Measurements from ENCODE around the gene PRR5.
"Not testable (repeated sequence)": the region's sequence is repeated elsewhere in the genome, so short reads cannot be mapped to it uniquely, and the experiment has no call there.

Gene PRR5

GRCh38 chr22:44701824-44702478 lies at the start of gene PRR5:
Gene PRR5, plus strand, starts transcription at chr22:44702204. Its CDS starts 271 bp downstream, at chr22:44702475.
- peak within 1 kb of the TSS; percentile 98 for H3K4me2 ChIP-seq
- H3K36me3 ChIP-seq, result peaks cover 19% of the 10 kb centered on the region; the same call in 1 of the 2 replicates
- H4K20me1 ChIP-seq, result peaks cover 47% of the 10 kb centered on the region
- no peaks in the 10 kb centered on the region for H3K9me3 ChIP-seq
- H3K4me1 ChIP-seq, result peaks cover 87% of the 10 kb centered on the region
- peak within 1 kb of the TSS; percentile 91 for H3K9ac ChIP-seq
- TF ChIP-seq Cebpa-rat (IDR thresholded peaks at IDR 0.05), result no peak
- H3K27ac ChIP-seq, result peak within 1 kb of the TSS; percentile 92
- H3K27me3 ChIP-seq, result no peaks in the 10 kb centered on the region
- peak within 1 kb of the TSS; percentile 100 for H3K4me3 ChIP-seq

GRCh38 chr22:44652866-44653265 lies 49.1 kb upstream of the PRR5 start:
- not testable (repeated sequence) for H3K36me3 ChIP-seq, H3K27me3 ChIP-seq, H3K27ac ChIP-seq, H3K4me2 ChIP-seq, H3K9me3 ChIP-seq, H3K9ac ChIP-seq, H3K4me3 ChIP-seq, H4K20me1 ChIP-seq
- peaks cover 14% of the 10 kb centered on the region for H3K4me1 ChIP-seq

GRCh38 chr22:44658311-44658953 lies 43.6 kb upstream of the PRR5 start:
- peak overlapping the region; percentile 85 for H3K4me2 ChIP-seq
- peak overlapping the region; percentile 55 for H3K27ac ChIP-seq
- H3K9ac ChIP-seq, result peak overlapping the region; percentile 27; the same call in 1 of the 2 replicates
- peaks cover 2% of the 10 kb centered on the region; the same call in 1 of the 2 replicates for H3K9me3 ChIP-seq
- TF ChIP-seq Cebpa-rat (IDR thresholded peaks at IDR 0.05), result no peak
- H3K4me3 ChIP-seq, result 0 out of 2 replicates have a peak overlapping the region, but pooled peaks have one; percentile 0
- no peaks in the 10 kb centered on the region for H4K20me1 ChIP-seq
- no peaks in the 10 kb centered on the region for H3K36me3 ChIP-seq
- H3K4me1 ChIP-seq, result peaks cover 59% of the 10 kb centered on the region
- no peaks in the 10 kb centered on the region for H3K27me3 ChIP-seq

GRCh38 chr22:44659140-44659539 lies 42.9 kb upstream of the PRR5 start:
- Histone ChIP-seq H3K4me2 (peak overlapping the region; percentile 85), H3K27me3 (no peaks in the 10 kb centered on the region), H3K4me1 (peaks cover 66% of the 10 kb centered on the region), H3K9ac (peak overlapping the region; percentile 27), H3K4me3 (0 out of 2 replicates have a peak overlapping the region, but pooled peaks have one; percentile 0), H3K9me3 (no peaks in the 10 kb centered on the region), H3K27ac (peak overlapping the region; percentile 55), H3K36me3 (no peaks in the 10 kb centered on the region), H4K20me1 (no peaks in the 10 kb centered on the region)
- no peak for TF ChIP-seq Cebpa-rat (IDR thresholded peaks at IDR 0.05)

- no peaks in the 10 kb centered on the region for H3K9me3 ChIP-seq
- no peak overlapping the region for H3K9ac ChIP-seq
- H3K27ac ChIP-seq, result no peak overlapping the region
- peaks cover 77% of the 10 kb centered on the region for H3K4me1 ChIP-seq
- H3K36me3 ChIP-seq, result no peaks in the 10 kb centered on the region
- no peak overlapping the region for H3K4me3 ChIP-seq
- no peak for TF ChIP-seq Cebpa-rat (IDR thresholded peaks at IDR 0.05)
- no peaks in the 10 kb centered on the region for H3K27me3 ChIP-seq
- H3K4me2 ChIP-seq, result 0 out of 2 replicates have a peak overlapping the region, but pooled peaks have one; percentile 85
- H4K20me1 ChIP-seq, result no peaks in the 10 kb centered on the region
These were observed 41.8 kb upstream of the PRR5 start for GRCh38 chr22:44660051-44660830.

GRCh38 chr22:44661070-44661469 lies 40.9 kb upstream of the PRR5 start:
- Histone ChIP-seq H3K27me3 (no peaks in the 10 kb centered on the region), H3K4me2 (peak overlapping the region; percentile 11; the same call in 1 of the 2 replicates), H4K20me1 (no peaks in the 10 kb centered on the region), H3K4me1 (peaks cover 85% of the 10 kb centered on the region), H3K27ac (no peak overlapping the region), H3K9me3 (no peaks in the 10 kb centered on the region), H3K4me3 (no peak overlapping the region), H3K9ac (no peak overlapping the region), H3K36me3 (no peaks in the 10 kb centered on the region)
- no peak for TF ChIP-seq Cebpa-rat (IDR thresholded peaks at IDR 0.05)

GRCh38 chr22:44661659-44662569 lies 40.1 kb upstream of the PRR5 start:
- peaks cover 94% of the 10 kb centered on the region for H3K4me1 ChIP-seq
- TF ChIP-seq Cebpa-rat (IDR thresholded peaks at IDR 0.05), result no peak
- no peak overlapping the region for H3K4me3 ChIP-seq

GRCh38 chr22:44663256-44663999 lies 38.6 kb upstream of the PRR5 start:
- no peak for TF ChIP-seq Cebpa-rat (IDR thresholded peaks at IDR 0.05)
- Histone ChIP-seq H3K4me3 (no peak overlapping the region), H3K27ac (peak overlapping the region; percentile 75), H3K9me3 (no peaks in the 10 kb centered on the region), H4K20me1 (no peaks in the 10 kb centered on the region), H3K4me2 (peak overlapping the region; percentile 84), H3K9ac (peak overlapping the region; percentile 43; the same call in 1 of the 2 replicates), H3K36me3 (no peaks in the 10 kb centered on the region), H3K4me1 (peaks cover 99% of the 10 kb centered on the region), H3K27me3 (no peaks in the 10 kb centered on the region)

More at GRCh38 chr22:44661659-44662569, 40.1 kb upstream of the PRR5 start:
- no peaks in the 10 kb centered on the region for H3K36me3 ChIP-seq
- H3K9ac ChIP-seq, result no peak overlapping the region
- no peaks in the 10 kb centered on the region for H3K9me3 ChIP-seq
- no peak overlapping the region for H3K27ac ChIP-seq
- no peaks in the 10 kb centered on the region for H3K27me3 ChIP-seq
- no peaks in the 10 kb centered on the region for H4K20me1 ChIP-seq
- H3K4me2 ChIP-seq, result peak overlapping the region; percentile 11; the same call in 1 of the 2 replicates
